ENCODE measurements around the gene H19. TPM values are rescaled to one million over a fixed set of nuclear protein-coding genes. Genes with fewer than 3 reads are reported as not detected.

Gene H19
- 12.4 and 15.8 TPM in 2 replicates for total RNA-seq
- polyA plus RNA-seq = 3.9 and 26.2 TPM in 2 replicates

DNA sequence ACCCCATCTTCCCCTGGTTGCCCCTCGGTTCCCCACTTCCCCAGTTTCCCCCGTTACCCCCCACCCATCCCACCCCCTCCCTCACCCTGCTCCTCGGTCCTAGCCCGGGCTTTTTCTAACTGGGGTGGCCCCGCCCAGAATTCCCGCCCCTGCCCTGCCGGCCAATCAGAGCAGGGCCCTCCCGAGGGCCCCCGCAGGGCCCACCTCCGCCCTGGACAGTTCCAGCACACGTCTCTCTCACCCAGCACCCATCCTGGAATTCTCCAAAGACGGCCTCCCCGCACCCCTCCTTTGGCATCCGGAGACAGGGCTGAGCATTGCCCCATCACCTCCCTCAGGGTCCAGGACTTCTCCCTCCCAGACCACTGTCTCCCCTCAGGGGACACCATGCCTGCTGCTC, at the start of gene H19:
Gene H19 (minus strand): TSS at position 88 of the 400 bp plus-strand sequence.
- Histone ChIP-seq H3K79me2 (no peaks in the 10 kb centered on the region), H3K36me3 (replicated peaks; ENCODE audit: insufficient read depth, low read depth) (no peaks in the 10 kb centered on the region), H4K20me1 (ENCODE audit: insufficient read depth, poor library complexity, severe bottlenecking) (no peaks in the 10 kb centered on the region), H3K9me2 (replicated peaks; ENCODE audit: insufficient read depth) (no peaks in the 10 kb centered on the region), H3K4me2 (no peak within 1 kb of the TSS), H3K4me1 (ENCODE audit: insufficient read depth) (no peaks in the 10 kb centered on the region), H3K9me3 (ENCODE audit: low read depth) (no peaks in the 10 kb centered on the region), H3K4me3 (no peak within 1 kb of the TSS), H3K27ac (no peak within 1 kb of the TSS), H2AFZ (no peak within 1 kb of the TSS), H3K27me3 (no peaks in the 10 kb centered on the region)
- DNase-seq (ENCODE audit: low spot score) = no peak
- no CpG with 5 or more reads among the region's 14 CpGs for WGBS (ENCODE audit: low lambda C conversion rate, missing lambda C conversion rate)
- no peak for TF ChIP-seq EZH2phosphoT487 (IDR thresholded peaks at IDR 0.05; ENCODE audit: low read depth, severe bottlenecking, unreplicated experiment)
- TF ChIP-seq EZH2 (IDR thresholded peaks at IDR 0.05; ENCODE audit: borderline replicate concordance) = no peak
- no peak for TF ChIP-seq CTCF (IDR thresholded peaks at IDR 0.05; ENCODE audit: poor library complexity)

- no peaks in the 10 kb centered on the region for H3K36me3 ChIP-seq (replicated peaks; ENCODE audit: insufficient read depth, low read depth)
- WGBS (ENCODE audit: low lambda C conversion rate, missing lambda C conversion rate) = 91% methylated on average over 2 of the region's 2 CpGs
- H3K27me3 ChIP-seq = no peaks in the 10 kb centered on the region
- no peak for DNase-seq (ENCODE audit: low spot score)
- H3K9me2 ChIP-seq (replicated peaks; ENCODE audit: insufficient read depth) = no peaks in the 10 kb centered on the region
- H3K9me3 ChIP-seq (ENCODE audit: low read depth) = no peaks in the 10 kb centered on the region
- no peaks in the 10 kb centered on the region for H4K20me1 ChIP-seq (ENCODE audit: insufficient read depth, poor library complexity, severe bottlenecking)
- H3K4me2 ChIP-seq = no peak overlapping the region
- H3K4me1 ChIP-seq (ENCODE audit: insufficient read depth) = no peaks in the 10 kb centered on the region
- TF ChIP-seq EZH2 (IDR thresholded peaks at IDR 0.05; ENCODE audit: borderline replicate concordance) (no peak), EZH2phosphoT487 (IDR thresholded peaks at IDR 0.05; ENCODE audit: low read depth, severe bottlenecking, unreplicated experiment) (no peak), CTCF (IDR thresholded peaks at IDR 0.05; ENCODE audit: poor library complexity) (no peak)
- no peak overlapping the region for H2AFZ ChIP-seq
- no peak overlapping the region for H3K27ac ChIP-seq
- H3K4me3 ChIP-seq = no peak overlapping the region
- H3K79me2 ChIP-seq = no peaks in the 10 kb centered on the region
Observed at GRCh38 chr11:2041963-2042362, 44.3 kb upstream of the H19 start.

DNA sequence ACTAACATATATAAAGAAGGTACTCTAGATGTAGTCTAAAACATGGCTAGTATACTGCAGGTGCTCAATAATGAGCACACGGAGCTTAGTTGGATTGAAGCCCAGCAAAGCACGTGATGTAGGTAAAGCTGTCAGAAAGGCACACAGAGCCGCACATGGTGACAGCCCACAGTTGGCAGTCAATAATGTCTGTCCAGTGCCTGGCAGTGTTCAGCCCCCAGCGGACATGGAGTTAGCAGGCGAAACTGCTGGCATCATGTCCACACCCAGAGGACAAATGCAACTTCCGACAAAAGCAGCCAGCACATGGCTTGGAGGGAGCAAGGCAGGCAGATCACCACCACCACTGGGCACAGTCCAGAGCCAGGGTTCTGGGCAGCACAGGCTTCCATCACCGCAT, 43.5 kb upstream of the H19 start:
- WGBS (ENCODE audit: low lambda C conversion rate, missing lambda C conversion rate) = no CpG with 5 or more reads among the region's 7 CpGs
- Histone ChIP-seq H3K27ac (no peak overlapping the region), H3K9me3 (ENCODE audit: low read depth) (no peaks in the 10 kb centered on the region), H3K4me1 (ENCODE audit: insufficient read depth) (no peaks in the 10 kb centered on the region), H3K36me3 (replicated peaks; ENCODE audit: insufficient read depth, low read depth) (no peaks in the 10 kb centered on the region), H3K27me3 (no peaks in the 10 kb centered on the region), H3K9me2 (replicated peaks; ENCODE audit: insufficient read depth) (no peaks in the 10 kb centered on the region), H2AFZ (no peak overlapping the region), H3K79me2 (no peaks in the 10 kb centered on the region), H3K4me3 (no peak overlapping the region), H3K4me2 (no peak overlapping the region), H4K20me1 (ENCODE audit: insufficient read depth, poor library complexity, severe bottlenecking) (no peaks in the 10 kb centered on the region)
- no peak for DNase-seq (ENCODE audit: low spot score)
- TF ChIP-seq EZH2phosphoT487 (IDR thresholded peaks at IDR 0.05; ENCODE audit: low read depth, severe bottlenecking, unreplicated experiment) (no peak), EZH2 (IDR thresholded peaks at IDR 0.05; ENCODE audit: borderline replicate concordance) (no peak), CTCF (IDR thresholded peaks at IDR 0.05; ENCODE audit: poor library complexity) (no peak)
